ENCODE results near the gene GPHA2.

Gene GPHA2

DNA sequence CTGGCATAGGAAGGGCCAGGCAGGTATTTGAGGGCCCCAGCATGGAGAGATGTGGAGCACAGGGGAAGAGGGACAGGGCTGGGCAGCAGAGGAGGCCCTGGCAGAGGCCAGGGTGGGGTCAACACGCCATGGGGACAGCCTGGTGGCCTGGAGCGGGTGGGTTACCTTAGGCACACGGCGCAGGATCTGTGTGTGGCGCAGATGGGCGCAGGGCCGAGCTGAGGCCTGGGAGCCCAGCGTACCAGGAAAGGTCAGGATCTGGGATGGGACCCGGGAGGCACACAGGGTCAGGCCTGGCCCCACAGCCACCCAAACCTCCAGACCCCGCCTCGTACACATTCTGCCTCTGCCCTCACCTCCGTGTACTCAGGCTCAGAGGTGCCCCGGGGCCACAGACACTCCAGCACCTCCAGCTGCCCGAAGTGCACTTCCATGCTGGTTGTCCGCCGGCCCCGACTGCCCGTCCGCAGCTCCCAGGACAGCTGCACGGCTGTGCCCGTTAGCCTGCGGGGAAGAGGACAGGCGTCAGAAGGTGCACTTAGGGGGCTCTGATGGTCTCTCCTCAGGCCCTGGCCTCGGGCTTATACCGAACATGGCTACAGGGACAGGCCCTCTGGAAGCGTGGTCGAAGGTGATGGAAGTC lies 25.1 kb downstream of the GPHA2 start:
- no peak for DNase-seq (ENCODE audit: low spot score)

DNA sequence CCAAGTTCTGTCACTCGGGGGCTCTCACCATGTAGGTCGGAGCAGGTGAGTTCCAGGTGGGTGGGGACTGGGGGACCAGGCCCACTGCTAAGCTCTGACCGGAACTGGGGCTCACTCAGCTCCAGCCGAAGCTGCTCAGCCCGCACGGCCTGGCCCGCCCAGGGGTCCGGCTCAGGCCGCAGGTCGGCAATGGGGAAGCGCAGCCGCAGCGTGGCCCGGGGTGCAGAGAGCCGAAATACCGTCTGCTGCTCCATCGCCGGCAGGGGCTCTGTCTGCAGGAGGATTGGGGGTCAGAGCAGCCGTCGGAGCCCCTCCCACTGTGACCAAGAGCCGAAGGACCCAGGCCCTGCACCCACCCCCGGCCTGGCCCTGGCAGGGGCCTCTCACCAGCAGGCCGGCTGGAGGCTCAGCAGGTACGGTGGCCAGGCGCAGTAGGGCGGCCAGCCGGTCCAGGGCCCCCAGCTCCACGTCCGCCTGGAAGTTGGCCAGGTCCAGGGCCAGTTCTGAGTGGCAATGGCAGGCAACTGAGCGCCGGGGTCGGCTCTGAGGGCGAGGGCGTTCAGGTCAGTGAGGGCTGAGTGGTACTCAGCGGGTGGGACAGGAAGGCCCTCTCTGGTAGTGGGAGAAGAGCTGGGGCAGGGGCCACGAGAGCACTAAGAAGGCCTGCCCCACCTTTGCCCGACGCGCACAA lies 25.9 kb downstream of the GPHA2 start:
- DNase-seq (ENCODE audit: low spot score): no peak

DNA sequence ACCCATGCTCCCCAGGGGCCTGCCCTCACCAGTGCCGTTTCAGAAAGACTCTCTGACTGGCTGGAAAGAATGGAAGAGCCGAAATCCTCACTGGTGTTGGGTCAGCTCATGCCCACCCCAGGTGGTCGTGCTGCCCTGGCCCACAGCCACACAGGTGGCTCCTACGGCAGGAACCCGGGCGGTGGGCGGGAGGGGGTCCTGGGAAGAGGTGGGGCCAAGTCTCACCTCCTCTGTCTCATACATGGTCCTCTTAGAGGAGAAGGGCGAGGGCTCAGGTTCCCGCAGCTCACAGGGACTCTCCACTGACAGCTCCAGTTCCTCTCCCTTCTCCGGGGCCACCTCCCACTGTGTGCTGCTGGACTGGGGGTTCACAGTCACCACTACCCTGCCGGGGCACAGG lies 26.9 kb downstream of the GPHA2 start:
- no peak for DNase-seq (ENCODE audit: low spot score)

DNA sequence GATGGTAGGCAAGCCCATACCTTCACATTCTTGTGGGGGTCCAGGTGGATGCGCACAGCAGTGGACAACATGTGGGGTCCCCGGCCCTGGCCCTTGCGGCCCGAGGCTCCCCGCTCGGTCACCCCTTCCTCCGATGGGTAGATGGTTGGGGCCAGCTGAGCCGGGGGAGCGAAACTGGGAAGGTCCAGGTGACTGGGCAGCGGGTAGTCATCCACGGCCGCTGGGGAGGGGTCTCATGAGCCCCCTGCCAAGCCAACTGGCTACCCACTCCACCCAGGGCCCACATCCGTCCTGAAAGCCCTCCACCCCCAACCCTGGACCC lies 29.4 kb downstream of the GPHA2 start:
- DNase-seq (ENCODE audit: low spot score): no peak

DNA sequence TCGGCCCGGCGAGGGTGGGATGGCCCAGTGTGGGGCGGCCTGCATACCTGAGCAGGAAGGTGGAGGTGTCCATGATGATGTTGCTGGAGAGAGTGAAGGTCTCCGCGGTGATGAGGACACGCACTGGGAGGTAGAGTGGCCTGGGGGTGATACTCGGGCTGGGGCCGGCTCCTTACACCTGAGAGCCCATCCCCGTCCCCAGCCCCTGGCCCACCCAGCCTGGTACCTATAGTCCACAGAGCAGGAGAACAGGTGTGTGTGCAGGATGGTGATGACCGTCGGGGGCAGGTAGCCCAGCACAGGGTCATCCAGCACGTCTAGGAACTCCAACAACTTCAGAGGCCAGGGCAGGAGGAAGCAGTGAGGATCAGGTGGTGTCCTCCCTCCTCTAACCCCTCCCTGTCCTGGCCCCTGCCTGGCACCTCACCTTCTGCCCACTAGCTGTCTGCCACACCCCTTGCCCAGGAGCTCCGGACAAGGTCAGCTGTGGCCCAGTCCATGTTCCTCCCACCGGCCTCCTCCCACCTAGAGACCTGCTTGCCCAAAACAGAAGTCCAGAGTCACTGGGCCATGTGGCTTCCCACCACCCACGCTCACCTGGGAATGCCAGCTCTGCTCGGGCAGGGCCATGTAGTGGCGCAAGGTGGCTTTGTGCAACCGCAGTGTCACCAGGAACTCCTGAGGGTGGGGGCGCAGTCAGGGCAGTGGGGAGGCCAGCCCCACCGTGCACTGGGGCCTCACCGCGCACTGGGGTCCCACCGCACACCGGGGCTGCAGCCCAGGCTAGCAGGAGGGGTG lies 30.0 kb downstream of the GPHA2 start:
- no peak for DNase-seq (ENCODE audit: low spot score)

DNA sequence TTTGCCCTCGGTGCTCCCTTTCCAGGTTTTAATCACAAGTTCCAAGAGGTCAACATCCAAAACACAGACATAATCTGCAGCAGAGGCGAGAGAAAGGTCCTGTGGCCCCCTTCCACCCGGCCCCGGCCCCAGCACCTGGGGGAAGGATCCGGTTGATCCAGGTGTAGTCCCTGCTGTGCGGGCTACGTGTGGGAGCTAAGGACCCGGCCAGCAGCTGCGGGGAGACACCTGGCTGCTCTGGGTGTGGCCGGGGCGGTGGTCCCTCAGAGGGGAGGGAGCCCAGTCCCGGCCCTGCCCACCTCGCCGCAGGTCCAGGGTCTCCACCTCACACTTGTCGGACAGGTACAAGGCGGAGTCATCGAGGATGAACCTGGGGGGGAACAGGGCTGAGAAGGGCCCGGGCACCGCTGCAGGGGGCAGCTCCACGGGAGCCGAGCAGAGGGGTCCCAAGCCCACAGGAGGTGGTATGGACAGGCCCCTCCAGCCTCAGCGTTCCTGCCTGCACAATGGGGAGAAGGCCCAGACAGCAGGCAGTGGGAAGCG lies 32.3 kb downstream of the GPHA2 start:
- no peak for DNase-seq (ENCODE audit: low spot score)

DNA sequence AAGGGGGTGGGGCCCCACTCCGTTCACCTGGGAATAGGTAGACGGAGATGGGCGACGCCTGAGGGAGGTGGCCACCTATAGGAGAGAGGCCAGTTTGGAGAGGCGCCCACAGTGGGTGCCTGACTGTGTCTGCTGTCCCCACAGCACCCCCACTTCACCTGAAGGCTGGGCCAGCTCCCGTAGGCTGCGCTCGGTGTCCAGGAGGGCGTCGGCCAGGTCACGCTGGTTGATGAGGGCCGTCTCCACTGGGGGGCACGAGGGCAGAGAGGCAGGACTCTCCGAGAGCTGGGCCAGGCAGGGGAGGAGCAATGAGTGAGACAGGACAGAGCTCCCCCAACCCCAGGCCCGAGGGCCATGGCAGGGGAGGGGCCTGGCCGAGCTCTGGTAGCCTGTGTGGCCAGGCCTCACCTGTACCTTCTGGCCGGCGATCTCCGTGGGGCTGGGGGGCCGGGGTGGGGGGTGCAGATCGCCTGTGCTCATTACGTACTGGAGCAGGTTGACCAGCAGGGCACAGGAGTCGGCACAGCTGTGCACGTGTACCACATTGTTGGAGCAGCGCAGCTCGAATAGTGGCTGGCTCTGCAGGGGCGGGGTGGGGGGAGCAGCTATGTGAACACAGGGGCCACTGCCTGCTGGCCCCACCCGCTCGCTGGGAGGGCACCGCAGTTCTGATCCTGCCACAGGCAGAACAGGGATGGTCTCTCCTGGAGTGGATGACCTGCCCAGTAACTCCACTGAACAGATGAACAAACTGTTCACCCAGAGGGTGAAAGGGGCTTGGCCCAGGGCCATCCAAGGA lies 33.4 kb downstream of the GPHA2 start:
- no peak for DNase-seq (ENCODE audit: low spot score)

DNA sequence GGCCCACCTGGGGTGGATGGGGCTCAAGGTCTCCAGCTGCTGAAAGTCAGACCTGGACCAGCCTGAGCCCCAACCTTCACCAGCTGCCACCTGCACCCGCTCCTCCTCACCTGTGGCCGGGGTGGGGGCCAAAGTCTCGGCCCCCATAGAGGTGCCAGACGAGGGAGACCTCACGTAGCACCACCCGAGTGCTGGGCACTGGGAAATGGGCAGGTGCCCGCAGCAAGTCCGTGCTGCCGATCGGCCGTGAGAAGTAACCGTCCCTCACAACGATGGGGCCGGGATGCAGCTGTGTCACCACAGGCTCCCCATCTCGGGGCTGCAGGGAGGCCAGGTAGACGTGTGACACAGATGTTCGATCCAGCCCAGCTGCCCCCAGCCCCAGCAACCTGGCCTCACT lies 34.9 kb downstream of the GPHA2 start:
- no peak for DNase-seq (ENCODE audit: low spot score)

DNA sequence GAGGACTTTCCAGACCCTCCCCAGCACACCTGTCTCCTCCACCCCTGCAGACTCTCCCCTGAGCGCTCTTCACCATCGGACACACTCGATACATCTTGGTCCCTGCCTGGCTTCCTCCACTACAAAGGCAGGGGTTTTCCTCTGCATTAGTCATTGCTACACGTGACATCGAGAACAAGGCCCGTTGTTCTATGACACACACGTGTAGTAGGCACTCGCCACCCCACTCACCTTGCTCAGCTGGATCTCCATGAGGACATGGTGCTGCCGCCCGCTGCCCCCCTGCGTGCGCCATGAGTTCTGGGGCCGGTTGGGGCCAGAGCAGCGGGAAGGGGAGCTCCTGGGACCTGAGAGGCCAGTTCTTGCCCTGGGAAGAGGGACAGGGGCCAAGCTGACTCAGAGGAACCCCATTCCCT lies 35.4 kb downstream of the GPHA2 start:
- no peak for DNase-seq (ENCODE audit: low spot score)

DNA sequence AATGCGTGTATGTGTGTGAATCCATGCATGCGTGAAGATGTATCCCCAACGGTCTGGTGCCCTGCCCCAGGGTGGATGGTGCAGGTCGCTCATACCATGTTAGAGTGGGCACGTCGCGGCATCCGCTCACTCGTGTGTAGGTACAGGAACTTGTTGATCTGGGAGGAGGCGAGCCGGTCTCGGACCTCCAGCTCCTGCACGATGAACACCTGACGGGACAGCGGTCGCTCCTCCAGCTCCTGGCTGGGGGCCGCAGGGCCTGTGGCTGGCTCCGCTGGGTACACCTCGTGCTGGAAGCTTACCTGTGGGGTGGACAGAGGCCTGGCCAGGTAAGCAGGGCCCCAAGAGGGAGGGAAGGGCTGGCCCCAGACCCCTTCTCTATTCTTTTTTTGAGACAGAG lies 37.2 kb downstream of the GPHA2 start:
- no peak for DNase-seq (ENCODE audit: low spot score)

DNA sequence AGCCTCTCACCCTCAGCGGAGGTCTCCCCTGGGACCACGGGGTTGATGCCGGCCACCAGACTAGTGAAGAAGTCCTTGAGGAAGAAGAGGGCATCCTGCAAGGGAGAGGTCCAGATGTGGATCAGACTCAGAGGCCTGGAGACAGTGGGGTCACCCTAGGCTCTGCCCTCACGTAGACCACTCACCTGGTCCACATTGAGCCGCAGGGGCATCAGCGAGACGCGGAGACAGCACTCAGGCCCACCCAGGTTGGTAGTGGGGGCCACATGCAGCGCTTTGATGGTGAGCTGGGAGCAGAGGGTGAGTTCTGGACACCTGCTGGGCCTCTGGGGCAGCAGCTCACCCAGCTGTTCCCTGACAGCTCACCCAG lies 37.6 kb downstream of the GPHA2 start:
- no peak for DNase-seq (ENCODE audit: low spot score)

DNA sequence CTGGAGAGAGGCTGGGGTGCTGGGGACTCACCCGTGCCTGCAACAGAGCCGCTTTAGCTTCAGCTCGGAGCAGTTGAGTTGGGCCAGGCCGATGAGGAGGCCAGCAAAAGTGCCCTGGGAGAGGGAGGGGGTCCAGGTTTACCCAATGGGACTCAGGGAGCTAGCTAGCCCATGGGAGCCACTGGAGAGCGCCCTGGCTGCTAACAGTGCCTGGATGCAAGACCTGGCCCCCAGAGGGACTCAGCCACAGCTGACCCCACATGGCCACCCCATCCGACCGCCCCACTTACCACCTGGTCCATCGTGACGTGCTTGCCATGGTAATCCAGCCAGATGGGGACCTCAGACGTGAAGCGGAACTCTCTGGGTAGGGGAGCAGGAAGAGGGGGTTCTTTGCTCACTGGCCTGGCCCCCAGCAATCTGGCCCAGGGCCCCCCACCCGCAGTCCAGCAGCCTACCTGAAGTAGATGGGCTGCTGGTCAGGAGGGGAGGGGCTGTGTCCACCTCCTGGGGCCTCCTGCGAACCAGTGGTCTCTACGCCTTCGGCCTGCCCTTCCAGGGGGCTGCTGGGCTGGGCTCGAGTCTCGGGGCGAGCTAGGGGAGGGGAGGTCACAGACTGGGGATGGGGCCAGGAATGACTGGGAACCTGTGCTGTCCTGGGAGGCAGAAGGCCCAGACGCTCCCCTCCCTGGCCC lies 38.2 kb downstream of the GPHA2 start:
- no peak for DNase-seq (ENCODE audit: low spot score)

DNA sequence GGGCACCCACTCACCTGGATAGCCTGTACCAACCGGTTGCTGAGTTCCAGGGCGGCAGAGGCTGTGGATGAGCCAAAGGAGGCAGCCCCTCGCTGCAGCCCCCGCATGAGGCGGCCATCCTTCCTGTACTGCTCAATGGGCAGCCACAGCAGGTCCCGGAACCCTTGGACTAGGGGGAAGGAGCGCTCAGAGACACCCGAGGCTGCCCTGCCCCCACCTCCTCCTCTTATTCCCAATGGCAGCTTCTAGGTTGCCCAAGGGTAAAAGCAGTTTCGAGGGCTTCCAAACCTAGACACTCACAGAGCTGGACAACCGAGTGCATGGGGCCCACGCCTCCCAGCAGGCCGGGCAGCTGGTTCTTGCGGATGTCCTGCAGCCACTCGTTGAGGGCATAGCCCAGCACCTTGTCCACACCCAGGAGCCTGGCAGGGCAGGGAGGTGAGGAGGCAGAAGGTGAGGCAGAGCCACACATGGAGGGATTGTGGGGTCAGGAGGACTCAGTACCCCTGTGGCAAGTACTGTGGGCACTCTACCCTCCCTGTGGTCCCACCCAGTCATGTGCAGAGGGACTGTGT lies 39.2 kb downstream of the GPHA2 start:
- no peak for DNase-seq (ENCODE audit: low spot score)

DNA sequence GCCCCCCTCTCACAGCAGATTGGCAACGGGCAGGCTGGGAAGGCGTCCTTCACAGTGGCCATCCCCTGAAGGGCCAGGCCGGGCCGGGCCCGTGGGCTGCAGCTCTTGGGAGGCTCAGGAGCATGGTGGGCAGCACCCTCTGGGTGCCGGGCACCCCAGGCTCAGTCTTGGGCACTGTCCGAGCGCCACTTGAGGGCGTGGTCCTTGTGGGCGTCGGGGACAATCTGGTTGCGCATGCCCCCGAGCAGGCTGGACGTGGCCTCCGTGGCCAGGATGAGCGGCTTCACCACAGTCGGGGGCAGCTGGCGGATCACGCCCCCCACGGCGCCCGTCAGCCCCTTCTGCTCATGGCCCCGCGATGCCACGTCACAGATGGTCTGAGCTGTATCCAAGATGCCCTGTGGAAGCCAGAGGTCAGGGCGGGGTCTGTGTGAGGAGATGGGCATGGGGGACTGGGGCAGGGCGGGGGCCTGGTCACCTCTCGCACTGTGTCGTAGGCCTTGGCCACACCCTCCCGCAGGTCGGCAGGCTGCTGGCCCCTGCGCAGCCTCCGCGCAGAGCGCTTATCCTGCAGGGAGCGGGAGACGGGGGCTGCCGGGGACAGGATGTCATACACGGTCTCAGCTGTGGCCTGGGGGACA lies 40.8 kb downstream of the GPHA2 start:
- DNase-seq (ENCODE audit: low spot score): no peak

DNA sequence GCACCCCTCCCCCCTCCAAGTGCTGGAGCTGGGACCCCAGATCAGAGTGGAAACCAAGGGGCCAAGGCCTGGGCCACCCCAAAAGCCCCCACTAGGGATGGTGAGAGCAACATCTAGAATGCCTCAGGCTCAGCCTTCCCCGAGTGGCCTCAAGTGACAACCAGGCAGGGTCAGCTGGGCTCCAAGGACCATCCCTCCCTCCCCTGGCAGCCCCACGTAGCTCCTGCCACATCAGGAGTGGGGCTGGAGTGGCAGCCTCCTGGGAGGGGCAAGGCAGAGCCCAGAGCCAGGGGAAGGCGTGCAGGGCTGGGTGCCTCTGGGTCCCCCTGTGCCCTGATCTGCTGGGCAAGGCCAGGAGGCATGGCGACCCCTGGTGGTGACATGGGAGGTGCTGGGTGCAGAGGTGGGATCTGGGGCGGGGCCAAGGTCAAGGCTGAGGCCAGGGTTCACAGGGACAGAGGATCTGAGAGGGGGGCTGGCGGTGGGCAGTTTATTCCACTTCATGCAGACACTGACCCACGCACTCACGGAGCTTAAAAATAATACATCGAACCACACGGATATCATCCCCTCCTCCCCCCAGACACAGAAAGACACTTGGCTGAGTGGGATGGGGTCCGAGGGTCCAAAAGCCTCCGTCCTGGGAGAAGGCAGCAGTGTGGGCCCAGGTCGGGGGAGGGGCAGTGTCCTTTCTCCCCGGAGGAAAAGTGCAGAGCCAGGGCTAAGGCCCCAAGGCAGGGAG lies 41.5 kb downstream of the GPHA2 start:
- DNase-seq (ENCODE audit: low spot score): peak; percentile 83

DNA sequence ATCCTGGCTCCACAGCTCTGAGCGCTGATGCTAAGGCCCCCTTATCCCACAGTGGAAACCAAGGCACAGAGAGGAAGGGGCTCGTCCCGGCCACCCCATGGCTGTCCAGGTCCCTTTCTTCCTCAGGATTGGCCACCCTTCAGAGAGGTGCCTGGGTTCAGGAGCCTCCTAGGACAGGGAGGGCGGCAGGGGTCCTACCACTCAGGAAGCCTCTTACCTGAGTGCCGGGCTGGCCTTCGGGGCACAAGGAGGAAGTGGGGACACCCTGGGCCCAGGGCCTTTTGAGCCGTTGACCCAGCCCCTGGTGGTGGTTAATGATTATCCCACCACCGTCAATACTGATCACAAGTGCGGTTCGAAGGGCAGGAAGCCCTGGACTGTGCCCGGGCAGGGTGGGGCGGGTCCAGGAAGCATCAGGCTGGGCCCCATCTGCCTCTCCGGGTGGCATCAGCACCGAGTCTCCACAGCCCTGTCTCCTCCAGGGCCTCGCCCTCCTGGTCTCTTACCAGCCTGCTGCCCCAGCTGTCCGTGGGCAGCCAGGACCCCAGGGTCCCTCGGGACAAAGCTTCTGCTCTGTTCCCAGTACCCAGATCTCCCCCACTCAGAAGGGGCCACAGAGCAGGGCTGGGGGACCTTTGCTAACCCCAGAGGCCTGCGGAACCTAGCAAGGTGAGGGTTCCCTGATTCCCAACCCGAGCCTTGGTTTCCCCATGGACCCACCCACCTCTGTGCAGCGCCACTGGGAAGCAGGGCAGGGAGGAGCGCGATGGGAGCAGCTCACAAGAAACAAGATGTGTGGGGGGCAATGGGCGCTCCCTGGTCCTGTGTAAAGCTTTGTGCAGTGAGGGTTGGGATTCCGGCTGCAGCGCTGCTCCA lies 42.3 kb downstream of the GPHA2 start:
- DNase-seq (ENCODE audit: low spot score): no peak

DNA sequence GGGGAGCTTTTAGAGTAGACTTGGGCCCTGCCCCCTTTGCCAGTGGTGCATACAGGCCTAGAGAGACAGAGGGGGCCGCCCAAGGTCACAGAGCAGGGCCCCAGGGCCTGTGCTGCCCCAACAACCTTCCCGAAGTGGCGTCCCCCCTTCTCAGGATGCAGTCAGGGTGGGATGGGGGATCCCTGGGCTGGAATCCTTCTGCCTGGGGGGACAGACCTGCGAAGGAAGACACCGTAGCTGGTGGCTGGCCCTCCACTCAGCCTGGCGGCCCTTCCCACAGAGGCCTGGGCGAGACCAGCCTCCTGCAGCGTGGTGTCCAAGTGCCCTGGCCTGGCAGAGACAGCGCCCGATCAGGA lies 42.9 kb downstream of the GPHA2 start:
- DNase-seq (ENCODE audit: low spot score): no peak

DNA sequence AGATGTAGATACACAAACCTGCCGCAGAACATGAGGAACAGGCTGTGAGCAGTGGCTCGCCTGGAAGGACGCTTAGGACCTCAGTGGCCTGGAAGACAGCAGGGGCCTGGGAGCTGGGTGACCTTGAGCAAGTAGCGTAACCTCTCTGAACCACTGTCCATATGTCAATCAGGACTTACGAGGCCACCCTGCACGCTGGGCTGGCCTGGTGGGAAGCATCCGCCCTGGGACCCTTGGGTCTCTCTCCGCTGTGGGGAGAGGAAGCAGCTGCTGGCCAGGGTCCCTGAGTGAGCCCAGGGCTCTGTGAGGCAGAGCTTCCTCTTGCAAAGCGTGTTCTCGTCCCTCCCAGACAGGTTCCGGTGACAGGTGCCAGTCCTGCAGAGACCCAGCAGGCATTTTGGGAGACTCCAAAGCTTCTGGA lies 43.3 kb downstream of the GPHA2 start:
- DNase-seq (ENCODE audit: low spot score): no peak

DNA sequence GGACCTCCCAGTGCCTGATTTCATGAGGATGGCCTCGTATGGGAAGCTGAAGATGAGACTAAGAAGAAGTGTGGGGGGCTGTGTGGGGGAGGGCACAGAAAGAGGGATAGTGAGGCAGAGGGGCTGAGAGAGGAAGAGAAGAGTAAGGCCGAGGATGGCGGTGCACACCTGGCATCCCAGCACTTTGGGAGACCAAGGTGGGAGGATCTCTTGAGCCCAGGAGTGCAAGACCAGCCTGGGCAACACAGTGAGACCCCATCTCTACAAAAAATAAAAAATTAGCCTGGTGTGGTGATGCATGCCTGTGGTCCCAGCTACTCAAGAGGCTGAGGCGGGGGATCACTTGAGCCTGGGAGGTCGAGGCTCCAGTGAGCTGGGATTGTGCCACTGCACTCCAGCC lies 43.8 kb downstream of the GPHA2 start:
- no peak for DNase-seq (ENCODE audit: low spot score)

Measured in ecto neural progenitor cell (in vitro differentiated cells).